Thyroid gland (tissue), 4 donors: ENCODE data around the gene TAC3. TPM values are rescaled to one million over a fixed set of nuclear protein-coding genes. Genes with fewer than 3 reads are reported as not detected.

ENCODE experiments used
- DNase-seq, 2 donors: peaks; one replicate each; pipeline ENCODE4 v3.0.0-alpha.2; 2019
- H3K27ac ChIP-seq, 3 donors: fragments of 200-600 bp; sonication (generic); 1 replicate in 2 of 3; 2 replicates in 1 of 3; pipeline ENCODE4 v1.5.1; 2016 to 2019; ENCODE audit warnings: mild to moderate bottlenecking in 1 of 3, moderate library complexity in 1 of 3
- H3K27me3 ChIP-seq: fragments of 200-600 bp; sonication (generic); one replicate; pipeline ENCODE4 v1.5.1; 2019
- H3K36me3 ChIP-seq, 2 donors: fragments of 200-600 bp; sonication (generic); one replicate each; pipeline ENCODE4 v1.5.1; 2016 to 2019
- H3K4me1 ChIP-seq, 2 donors: fragments of 200-600 bp; sonication (generic); one replicate each; pipeline ENCODE4 v1.5.1; 2017 to 2019
- H3K4me3 ChIP-seq, 3 donors: fragments of 200-600 bp; sonication (generic); replicated peaks in 1 of 3; 1 replicate in 2 of 3; 2 replicates in 1 of 3; pipeline ENCODE4 v1.5.1; 2016; ENCODE audit warnings: mild to moderate bottlenecking in 1 of 3
- H3K9me3 ChIP-seq: fragments of 200-600 bp; sonication (generic); one replicate; pipeline ENCODE4 v1.5.1; 2017
- POLR2A ChIP-seq, 2 donors: fragments of 450-650 bp; IDR thresholded peaks; one replicate each; pipeline ENCODE4 v1.6.1; 2017; ENCODE audit warnings: antibody characterized with exemption in 2 of 2, mild to moderate bottlenecking in 2 of 2, moderate library complexity in 1 of 2
- WGBS, 2 donors: methylation state at CpG; one replicate each; pipeline ENCODE4 v1.1.5; 2017; 5-methylcytosine and 5-hydroxymethylcytosine counted together
- intact Hi-C: fragments of 100-400 bp; cut with DNase I; formaldehyde crosslinking; loops from one replicate; pipeline ENCODE4 v1.15.1; 2023
- total RNA-seq, 4 donors: library from RNA; depleted of rRNA; stranded (reverse); fragments of >200 nt; gene quantifications; one replicate each; pipeline ENCODE4 v1.2.3, GENCODE V29; 2016
- TF ChIP-seq, protein P1 (sequence below), 6 experiments: fragments of 200-600 bp in 3 of 6; fragments of 450-650 bp in 3 of 6; sonication (generic) in 3 of 6; IDR thresholded peaks; one replicate each; pipeline ENCODE4 v1.5.1; 2016 to 2019; ENCODE audit warnings: antibody characterized with exemption in 6 of 6, mild to moderate bottlenecking in 2 of 6, inconsistent platforms in 1 of 6, moderate library complexity in 1 of 6

Gene TAC3
- total RNA-seq, 4 donors from 2014 or later, result not detected

- no peak overlapping the region for H3K4me3 ChIP-seq
- H3K4me1 ChIP-seq, result no peaks in the 10 kb centered on the region
- intact Hi-C loops, result no loop called here
- H3K36me3 ChIP-seq, result no peaks in the 10 kb centered on the region
- H3K9me3 ChIP-seq, result no peaks in the 10 kb centered on the region
- H3K27ac ChIP-seq, result no peak overlapping the region
- no peak for DNase-seq
- no peak for TF ChIP-seq POLR2A (IDR thresholded peaks at IDR 0.05)
- H3K27me3 ChIP-seq, result no peaks in the 10 kb centered on the region
- WGBS, 2 donors, result 65 to 71% methylated on average over 2 of the region's 2 CpGs
These were observed 24.4 kb upstream of the TAC3 start for GRCh38 chr12:57040750-57041149.

GRCh38 chr12:57040211-57040610 lies 23.9 kb upstream of the TAC3 start:
- no peaks in the 10 kb centered on the region for H3K36me3 ChIP-seq
- 90 to 93% methylated on average over 4 of the region's 4 CpGs for WGBS, 2 donors
- no peaks in the 10 kb centered on the region for H3K27me3 ChIP-seq
- H3K27ac ChIP-seq, result no peak overlapping the region
- H3K9me3 ChIP-seq, result no peaks in the 10 kb centered on the region
- no peak overlapping the region for H3K4me3 ChIP-seq
- no peak for DNase-seq
- intact Hi-C loops, result no loop called here
- TF ChIP-seq POLR2A (IDR thresholded peaks at IDR 0.05), result no peak
- TF ChIP-seq, protein P1, sequence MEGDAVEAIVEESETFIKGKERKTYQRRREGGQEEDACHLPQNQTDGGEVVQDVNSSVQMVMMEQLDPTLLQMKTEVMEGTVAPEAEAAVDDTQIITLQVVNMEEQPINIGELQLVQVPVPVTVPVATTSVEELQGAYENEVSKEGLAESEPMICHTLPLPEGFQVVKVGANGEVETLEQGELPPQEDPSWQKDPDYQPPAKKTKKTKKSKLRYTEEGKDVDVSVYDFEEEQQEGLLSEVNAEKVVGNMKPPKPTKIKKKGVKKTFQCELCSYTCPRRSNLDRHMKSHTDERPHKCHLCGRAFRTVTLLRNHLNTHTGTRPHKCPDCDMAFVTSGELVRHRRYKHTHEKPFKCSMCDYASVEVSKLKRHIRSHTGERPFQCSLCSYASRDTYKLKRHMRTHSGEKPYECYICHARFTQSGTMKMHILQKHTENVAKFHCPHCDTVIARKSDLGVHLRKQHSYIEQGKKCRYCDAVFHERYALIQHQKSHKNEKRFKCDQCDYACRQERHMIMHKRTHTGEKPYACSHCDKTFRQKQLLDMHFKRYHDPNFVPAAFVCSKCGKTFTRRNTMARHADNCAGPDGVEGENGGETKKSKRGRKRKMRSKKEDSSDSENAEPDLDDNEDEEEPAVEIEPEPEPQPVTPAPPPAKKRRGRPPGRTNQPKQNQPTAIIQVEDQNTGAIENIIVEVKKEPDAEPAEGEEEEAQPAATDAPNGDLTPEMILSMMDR (IDR thresholded peaks at IDR 0.05), result no peak
- H3K4me1 ChIP-seq, result no peaks in the 10 kb centered on the region

GRCh38 chr12:57039016-57039798 lies 22.9 kb upstream of the TAC3 start:
- Histone ChIP-seq H3K4me3 (no peak overlapping the region), H3K27me3 (no peaks in the 10 kb centered on the region), H3K4me1 (no peaks in the 10 kb centered on the region), H3K36me3 (no peaks in the 10 kb centered on the region), H3K9me3 (no peaks in the 10 kb centered on the region), H3K27ac (no peak overlapping the region)
- WGBS, 2 donors, result 86 to 88% methylated on average over 9 of the region's 9 CpGs
- DNase-seq, result no peak
- TF ChIP-seq, protein P1 (IDR thresholded peaks at IDR 0.05), result no peak
- TF ChIP-seq POLR2A (IDR thresholded peaks at IDR 0.05), result no peak
- intact Hi-C loops, result no loop called here

- Histone ChIP-seq H3K27me3 (no peaks in the 10 kb centered on the region), H3K36me3 (no peaks in the 10 kb centered on the region), H3K9me3 (no peaks in the 10 kb centered on the region), H3K4me3 (no peak overlapping the region), H3K27ac (no peak overlapping the region), H3K4me1 (no peaks in the 10 kb centered on the region)
- no peak for TF ChIP-seq POLR2A (IDR thresholded peaks at IDR 0.05)
- TF ChIP-seq, protein P1 (IDR thresholded peaks at IDR 0.05), result no peak
- DNase-seq, result no peak
- 50 to 61% methylated on average over 3 of the region's 3 CpGs for WGBS, 2 donors
- intact Hi-C loops, result no loop called here
These were observed 20.9 kb upstream of the TAC3 start for GRCh38 chr12:57037264-57037663.

DNA sequence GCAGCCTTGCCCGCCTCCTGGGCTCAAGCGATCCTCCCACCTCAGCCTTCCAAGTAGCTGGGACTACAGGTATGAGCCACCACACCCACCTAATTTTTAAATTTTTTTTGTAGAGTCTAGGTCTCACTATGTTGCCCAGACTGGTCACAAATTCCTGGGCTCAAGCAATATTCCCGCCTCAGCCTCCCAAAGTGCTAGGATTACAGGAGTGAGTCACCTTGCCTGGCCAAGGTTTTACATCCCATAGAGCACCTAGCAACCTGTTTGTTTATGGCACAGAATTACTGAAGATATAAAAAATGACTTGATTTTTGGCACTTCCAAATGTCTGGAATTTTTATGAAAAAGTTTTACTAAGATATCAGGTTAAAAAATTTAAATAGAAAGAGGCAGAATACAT lies 17.1 kb upstream of the TAC3 start:
- Histone ChIP-seq H3K9me3 (no peaks in the 10 kb centered on the region), H3K27me3 (no peaks in the 10 kb centered on the region), H3K27ac (no peak overlapping the region), H3K4me1 (no peaks in the 10 kb centered on the region), H3K4me3 (no peak overlapping the region), H3K36me3 (no peaks in the 10 kb centered on the region)
- TF ChIP-seq POLR2A (IDR thresholded peaks at IDR 0.05), result no peak
- TF ChIP-seq, protein P1 (IDR thresholded peaks at IDR 0.05), result no peak
- WGBS, 2 donors, result 95 to 97% methylated on average over 3 of the region's 3 CpGs
- intact Hi-C loops, result no loop called here
- no peak for DNase-seq
